Effector memory CD8-positive, alpha-beta T cell (primary cell): ENCODE measurements around the gene TIRAP.
A peak's percentile ranks its signal among the peaks of the same experiment; 100 is the strongest.

Source experiments
- ATAC-seq: fragments of 150-1000 bp; cut with Tn5 transposase; replicated peaks from 2 replicates; pipeline ENCODE4 v1.10.0; 2021; ENCODE audit warnings: mild to moderate bottlenecking, moderate library complexity
- DNase-seq, 3 experiments: peaks; one replicate each; pipeline ENCODE4 v3.0.0; 2021
- H3K27ac Mint-ChIP-seq, 2 donors: one replicate each; pipeline ENCODE4 v1.8.0; 2022; ENCODE audit warnings: mild to moderate bottlenecking in 2 of 2, mixed read lengths in 2 of 2, moderate library complexity in 2 of 2
- H3K27me3 Mint-ChIP-seq, 2 donors: one replicate each; pipeline ENCODE4 v1.8.0; 2022; ENCODE audit warnings: mixed read lengths in 2 of 2
- H3K36me3 Mint-ChIP-seq: one replicate; pipeline ENCODE4 v1.8.0; 2022; ENCODE audit warnings: mild to moderate bottlenecking, moderate library complexity, mixed read lengths; ENCODE audit not compliant: insufficient read depth
- H3K4me1 Mint-ChIP-seq, 2 donors: one replicate each; pipeline ENCODE4 v1.8.0; 2022; ENCODE audit warnings: low read depth in 2 of 2, mixed read lengths in 2 of 2
- H3K4me3 Mint-ChIP-seq, 2 donors: one replicate each; pipeline ENCODE4 v1.8.0; 2022; ENCODE audit warnings: mild to moderate bottlenecking in 2 of 2, mixed read lengths in 2 of 2, moderate library complexity in 2 of 2
- H3K9me3 Mint-ChIP-seq, 2 donors: one replicate each; pipeline ENCODE4 v1.8.0; 2022; ENCODE audit warnings: mixed read lengths in 2 of 2

The TIRAP gene

GRCh38 chr11:126334659-126335462 lies 52.0 kb downstream of the TIRAP start:
- no peaks in the 10 kb centered on the region for H3K27me3 Mint-ChIP-seq
- H3K27ac Mint-ChIP-seq: peak overlapping the region; percentile 85 to 88
- DNase-seq (no peak), ATAC-seq (no peak)
- peaks cover 25% of the 10 kb centered on the region for H3K36me3 Mint-ChIP-seq
- H3K4me3 Mint-ChIP-seq: no peak overlapping the region
- no peaks in the 10 kb centered on the region for H3K9me3 Mint-ChIP-seq
- H3K4me1 Mint-ChIP-seq: peaks cover 26 to 41% of the 10 kb centered on the region in 2 donors

- no peak overlapping the region for H3K4me3 Mint-ChIP-seq
- DNase-seq (no peak), ATAC-seq (no peak)
- peaks cover 25% of the 10 kb centered on the region for H3K36me3 Mint-ChIP-seq
- peaks cover 26 to 37% of the 10 kb centered on the region in 2 donors for H3K4me1 Mint-ChIP-seq
- no peaks in the 10 kb centered on the region for H3K27me3 Mint-ChIP-seq
- H3K9me3 Mint-ChIP-seq: no peaks in the 10 kb centered on the region
- H3K27ac Mint-ChIP-seq: peak overlapping the region; percentile 85 to 88
These were observed 52.5 kb downstream of the TIRAP start for GRCh38 chr11:126335463-126335760.

GRCh38 chr11:126336138-126336541 lies 53.2 kb downstream of the TIRAP start:
- H3K36me3 Mint-ChIP-seq: peaks cover 26% of the 10 kb centered on the region
- H3K9me3 Mint-ChIP-seq: no peaks in the 10 kb centered on the region
- H3K4me1 Mint-ChIP-seq: peaks cover 25 to 35% of the 10 kb centered on the region in 2 donors
- H3K4me3 Mint-ChIP-seq: peak overlapping the region in 1 of 2 donors; percentile 26
- H3K27ac Mint-ChIP-seq: peak overlapping the region; percentile 88 to 92
- H3K27me3 Mint-ChIP-seq: no peaks in the 10 kb centered on the region
- DNase-seq: no peak
- peak; percentile 25 for ATAC-seq

GRCh38 chr11:126336671-126337101 lies 53.8 kb downstream of the TIRAP start:
- DNase-seq (no peak), ATAC-seq (no peak)
- Mint-ChIP-seq H3K27ac (peak overlapping the region; percentile 88 to 92), H3K9me3 (no peaks in the 10 kb centered on the region), H3K4me3 (no peak overlapping the region), H3K4me1 (peaks cover 22 to 30% of the 10 kb centered on the region in 2 donors), H3K36me3 (peaks cover 24% of the 10 kb centered on the region), H3K27me3 (no peaks in the 10 kb centered on the region)

DNA sequence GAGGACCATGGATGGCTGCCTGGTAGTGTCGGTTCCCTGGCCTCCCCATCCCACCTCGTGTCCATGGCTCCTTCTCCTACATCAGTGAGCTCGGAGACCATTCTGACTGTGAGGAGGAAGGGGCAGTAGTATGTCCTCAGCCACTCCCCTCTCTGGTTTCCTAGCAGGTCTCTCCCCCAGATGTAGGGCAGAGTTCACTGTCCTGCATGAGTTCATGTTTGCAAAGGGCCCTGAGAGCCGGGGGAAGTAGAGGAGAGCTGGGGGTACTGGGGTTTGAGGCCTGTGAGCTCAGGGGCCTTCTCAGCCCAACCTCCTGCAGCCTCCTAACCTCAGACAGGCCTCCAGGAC lies 54.2 kb downstream of the TIRAP start:
- peaks cover 24% of the 10 kb centered on the region for H3K36me3 Mint-ChIP-seq
- ATAC-seq (no peak), DNase-seq (no peak)
- H3K27ac Mint-ChIP-seq: no peak overlapping the region
- H3K4me1 Mint-ChIP-seq: peaks cover 21 to 27% of the 10 kb centered on the region in 2 donors
- no peak overlapping the region for H3K4me3 Mint-ChIP-seq
- H3K9me3 Mint-ChIP-seq: no peaks in the 10 kb centered on the region
- H3K27me3 Mint-ChIP-seq: no peaks in the 10 kb centered on the region

DNA sequence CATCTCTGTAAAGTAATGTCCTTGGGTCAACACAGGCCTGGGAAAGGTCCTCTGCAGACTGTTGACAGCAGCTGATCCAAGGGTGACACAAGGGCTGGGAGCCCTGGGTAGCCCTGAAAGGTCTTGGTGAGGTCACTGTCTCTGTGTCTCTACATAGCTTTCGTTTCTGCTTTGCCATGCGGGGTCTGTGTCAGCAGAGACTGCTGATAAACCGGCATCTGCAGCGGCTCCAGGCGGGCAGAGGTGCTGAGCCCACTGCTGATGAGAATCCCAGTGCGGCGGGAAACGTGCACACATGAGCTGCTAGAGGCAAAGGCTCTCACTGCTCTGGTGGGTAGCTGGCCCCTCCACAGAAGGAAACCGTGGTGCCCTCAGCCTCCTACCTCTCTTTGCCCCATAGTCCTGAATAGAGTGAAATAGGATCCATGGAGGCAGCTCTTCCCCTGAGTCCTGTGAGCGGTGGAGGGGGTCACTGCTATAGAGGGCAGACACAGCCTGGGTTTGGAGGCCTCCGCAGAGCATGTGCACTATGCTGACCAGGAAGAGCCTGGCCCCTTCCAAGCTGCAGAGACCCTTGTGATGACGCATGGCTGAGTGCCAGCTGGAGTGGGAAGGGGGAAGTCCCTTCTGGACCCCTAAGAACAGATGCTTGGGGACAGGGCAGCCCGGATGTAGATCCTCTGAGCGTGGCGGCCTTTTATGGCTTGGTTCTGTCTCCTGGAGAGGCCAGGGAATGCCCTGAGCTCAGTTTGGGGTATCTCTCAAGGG lies 54.8 kb downstream of the TIRAP start:
- Mint-ChIP-seq H3K27ac (peak overlapping the region; percentile 56 to 73), H3K4me3 (no peak overlapping the region), H3K27me3 (no peaks in the 10 kb centered on the region), H3K9me3 (no peaks in the 10 kb centered on the region), H3K36me3 (peaks cover 20% of the 10 kb centered on the region), H3K4me1 (peaks cover 15 to 21% of the 10 kb centered on the region in 2 donors)
- no peak for ATAC-seq
- no peak for DNase-seq

DNA sequence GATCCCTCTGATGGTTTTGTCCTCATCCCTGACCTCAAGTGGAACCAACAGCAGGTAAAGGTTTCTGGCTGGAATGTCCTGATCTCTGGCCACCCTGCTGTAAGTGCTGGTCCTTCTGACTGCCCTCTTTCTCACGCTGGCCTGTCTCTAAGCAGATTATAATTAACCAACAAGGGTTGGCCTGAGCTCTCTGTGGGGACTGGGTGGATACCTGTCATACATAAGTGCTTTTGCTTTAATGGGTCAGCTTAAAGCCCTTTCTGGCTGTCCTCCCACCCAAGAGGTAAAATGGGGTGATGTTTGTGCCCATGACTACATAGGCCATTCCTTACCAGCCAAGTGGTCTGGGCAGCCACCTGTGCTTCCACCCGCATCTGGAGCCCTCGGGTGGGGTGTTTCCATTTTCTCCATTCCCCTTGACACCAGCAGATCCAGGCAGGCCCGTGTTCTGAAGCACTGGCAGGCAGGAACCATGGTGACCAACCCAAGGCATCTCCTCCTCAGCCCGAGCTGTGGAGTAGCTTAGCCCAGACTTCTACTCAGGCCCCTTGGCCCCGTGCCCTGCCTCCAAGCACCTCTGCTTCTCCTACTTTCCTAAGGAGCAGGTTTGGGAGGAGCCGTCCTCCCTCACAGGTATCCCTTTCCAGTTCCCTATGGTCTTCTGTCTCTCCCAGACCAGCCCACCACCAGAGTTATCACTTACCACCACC lies 55.6 kb downstream of the TIRAP start:
- no peaks in the 10 kb centered on the region for H3K9me3 Mint-ChIP-seq
- H3K4me1 Mint-ChIP-seq: peaks cover 8 to 14% of the 10 kb centered on the region in 2 donors
- H3K4me3 Mint-ChIP-seq: no peak overlapping the region
- no peaks in the 10 kb centered on the region for H3K27me3 Mint-ChIP-seq
- peak overlapping the region; percentile 56 to 73 for H3K27ac Mint-ChIP-seq
- DNase-seq (no peak), ATAC-seq (no peak)
- peaks cover 20% of the 10 kb centered on the region for H3K36me3 Mint-ChIP-seq

- no peak for ATAC-seq
- H3K36me3 Mint-ChIP-seq: peaks cover 20% of the 10 kb centered on the region
- H3K4me3 Mint-ChIP-seq: no peak overlapping the region
- peak overlapping the region; percentile 56 to 73 for H3K27ac Mint-ChIP-seq
- peaks cover 3 to 11% of the 10 kb centered on the region in 2 donors for H3K4me1 Mint-ChIP-seq
- H3K27me3 Mint-ChIP-seq: no peaks in the 10 kb centered on the region
- no peak for DNase-seq
- H3K9me3 Mint-ChIP-seq: no peaks in the 10 kb centered on the region
These were observed 56.4 kb downstream of the TIRAP start for GRCh38 chr11:126339073-126339862.

DNA sequence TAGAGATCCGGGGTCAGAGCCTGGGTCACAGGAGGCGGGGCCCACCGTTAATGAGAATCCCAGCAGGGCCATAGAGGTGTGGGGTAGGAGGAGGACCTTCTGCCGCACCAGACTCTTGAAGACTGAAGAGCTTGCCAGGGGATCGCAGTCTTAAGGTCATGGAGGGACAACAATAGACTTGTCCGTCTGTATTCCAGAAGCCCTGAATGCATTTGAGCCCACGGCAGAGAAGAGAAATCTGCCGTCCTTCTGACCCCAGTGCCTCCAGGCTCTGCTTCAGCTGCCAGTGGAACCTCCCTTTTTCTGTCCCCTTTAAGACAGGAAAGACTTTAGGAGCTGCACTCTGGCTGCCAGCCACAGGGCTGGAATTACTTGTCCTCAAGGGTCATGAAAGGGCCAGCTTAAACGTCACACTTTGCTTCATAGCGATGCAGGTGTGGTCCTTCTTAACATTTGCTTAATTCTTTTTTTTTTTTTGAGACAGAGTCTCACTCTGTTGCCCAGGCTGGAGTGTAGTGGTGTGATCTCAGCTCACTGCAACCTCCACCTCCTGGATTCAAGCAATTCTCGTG lies 57.1 kb downstream of the TIRAP start:
- ATAC-seq: no peak
- peak overlapping the region in 1 of 2 donors; percentile 79 for H3K27ac Mint-ChIP-seq

GRCh38 chr11:126340960-126341606 lies 58.2 kb downstream of the TIRAP start:
- Mint-ChIP-seq H3K36me3 (peaks cover 34% of the 10 kb centered on the region), H3K9me3 (no peaks in the 10 kb centered on the region), H3K4me3 (no peak overlapping the region), H3K4me1 (peaks cover 0 to 6% of the 10 kb centered on the region in 2 donors), H3K27me3 (no peaks in the 10 kb centered on the region), H3K27ac (peak overlapping the region; percentile 50 to 79)
- ATAC-seq (no peak), DNase-seq (no peak)

More for the DNA sequence above, 57.1 kb downstream of the TIRAP start:
- Mint-ChIP-seq H3K36me3 (peaks cover 25% of the 10 kb centered on the region), H3K27me3 (no peaks in the 10 kb centered on the region), H3K4me1 (peaks cover 1 to 7% of the 10 kb centered on the region in 2 donors), H3K4me3 (no peak overlapping the region), H3K9me3 (no peaks in the 10 kb centered on the region)
- DNase-seq: no peak

GRCh38 chr11:126341760-126342161 lies 58.9 kb downstream of the TIRAP start:
- Mint-ChIP-seq H3K4me3 (no peak overlapping the region), H3K9me3 (no peaks in the 10 kb centered on the region), H3K27me3 (no peaks in the 10 kb centered on the region), H3K36me3 (peaks cover 31% of the 10 kb centered on the region), H3K4me1 (no peaks in the 10 kb centered on the region), H3K27ac (peak overlapping the region; percentile 50 to 79)
- no peak for ATAC-seq
- DNase-seq: no peak

DNA sequence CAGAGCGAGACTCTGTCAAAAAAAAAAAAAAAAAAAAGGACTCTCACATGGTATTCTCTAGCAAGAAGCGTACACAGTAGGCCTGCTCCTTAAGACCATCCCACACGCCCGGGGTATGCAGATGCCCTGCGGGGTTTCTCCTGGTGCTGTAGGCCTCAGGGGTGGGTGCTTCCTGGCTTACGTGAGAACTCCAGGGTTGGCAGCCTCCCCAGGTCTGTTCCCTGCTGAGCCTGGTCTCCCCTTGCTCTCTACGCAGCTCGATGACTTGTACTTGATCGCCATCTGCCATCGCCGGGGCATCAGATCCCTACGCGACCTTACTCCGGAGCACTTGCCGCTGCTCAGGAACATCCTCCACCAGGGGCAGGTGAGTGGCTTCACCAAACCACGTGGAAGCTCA lies 60.2 kb downstream of the TIRAP start:
- Mint-ChIP-seq H3K27me3 (no peaks in the 10 kb centered on the region), H3K4me1 (no peaks in the 10 kb centered on the region), H3K4me3 (no peak overlapping the region), H3K9me3 (no peaks in the 10 kb centered on the region), H3K27ac (peak overlapping the region; percentile 16 to 85), H3K36me3 (peaks cover 24% of the 10 kb centered on the region)
- ATAC-seq (no peak), DNase-seq (no peak)
